ENCODE measurements around the gene NMNAT2.

DNA sequence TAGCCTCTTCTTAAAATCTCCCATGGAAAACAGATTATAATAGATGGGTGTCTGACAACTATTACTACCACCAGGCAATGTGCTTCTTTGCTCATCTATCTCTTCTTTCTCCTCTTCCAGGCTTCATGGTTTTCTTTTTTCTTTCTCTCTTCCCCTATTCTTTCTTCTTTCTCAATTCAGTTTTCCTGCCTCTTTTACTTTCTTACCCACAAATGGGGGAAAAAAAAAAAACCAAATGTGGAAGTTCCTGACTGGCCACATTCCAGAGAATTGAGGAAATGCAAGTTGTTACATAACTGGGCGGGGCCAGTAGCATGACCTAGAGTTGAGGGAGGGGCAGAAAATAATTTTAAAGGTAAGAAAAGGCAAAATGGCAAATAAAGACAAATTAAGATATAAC lies 43.2 kb upstream of the NMNAT2 start:
- TF ChIP-seq, protein P1, sequence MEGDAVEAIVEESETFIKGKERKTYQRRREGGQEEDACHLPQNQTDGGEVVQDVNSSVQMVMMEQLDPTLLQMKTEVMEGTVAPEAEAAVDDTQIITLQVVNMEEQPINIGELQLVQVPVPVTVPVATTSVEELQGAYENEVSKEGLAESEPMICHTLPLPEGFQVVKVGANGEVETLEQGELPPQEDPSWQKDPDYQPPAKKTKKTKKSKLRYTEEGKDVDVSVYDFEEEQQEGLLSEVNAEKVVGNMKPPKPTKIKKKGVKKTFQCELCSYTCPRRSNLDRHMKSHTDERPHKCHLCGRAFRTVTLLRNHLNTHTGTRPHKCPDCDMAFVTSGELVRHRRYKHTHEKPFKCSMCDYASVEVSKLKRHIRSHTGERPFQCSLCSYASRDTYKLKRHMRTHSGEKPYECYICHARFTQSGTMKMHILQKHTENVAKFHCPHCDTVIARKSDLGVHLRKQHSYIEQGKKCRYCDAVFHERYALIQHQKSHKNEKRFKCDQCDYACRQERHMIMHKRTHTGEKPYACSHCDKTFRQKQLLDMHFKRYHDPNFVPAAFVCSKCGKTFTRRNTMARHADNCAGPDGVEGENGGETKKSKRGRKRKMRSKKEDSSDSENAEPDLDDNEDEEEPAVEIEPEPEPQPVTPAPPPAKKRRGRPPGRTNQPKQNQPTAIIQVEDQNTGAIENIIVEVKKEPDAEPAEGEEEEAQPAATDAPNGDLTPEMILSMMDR (IDR thresholded peaks at IDR 0.05; ENCODE audit: low read depth, low read length): no peak
- no peak for TF ChIP-seq EZH2phosphoT487 (IDR thresholded peaks at IDR 0.05; ENCODE audit: low read depth)

All from OCI-LY3 (cell line).